Fibroblast of villous mesenchyme (primary cell): Measurements from ENCODE around the gene GALNS. TPM values are rescaled to one million over a fixed set of nuclear protein-coding genes. Genes with fewer than 3 reads are reported as not detected.

Source experiments
- DNase-seq: peaks from one replicate; pipeline ENCODE4 v3.0.0-alpha.2; 2010; ENCODE audit warnings: low read depth
- H3K4me3 ChIP-seq: 2 replicates; pipeline ENCODE4 v1.5.1; 2011; ENCODE audit warnings: low read depth, mild to moderate bottlenecking, low read length
- CTCF ChIP-seq: IDR thresholded peaks from 2 replicates; pipeline ENCODE4 v1.5.1; 2012; ENCODE audit warnings: low read depth, mild to moderate bottlenecking, low read length; ENCODE audit not compliant: insufficient read depth
- total RNA-seq: library from RNA; depleted of rRNA; stranded (reverse); fragments of >200 nt; gene quantifications from 2 replicates; pipeline ENCODE4 v1.2.3, GENCODE V29; 2012

GALNS gene
- total RNA-seq, 1 donor = 26.3 TPM

- no peak for DNase-seq
- no peak for TF ChIP-seq CTCF
- no peak overlapping the region for H3K4me3 ChIP-seq
Observed at GRCh38 chr16:88883117-88883895, 26.6 kb upstream of the GALNS start.

- TF ChIP-seq CTCF = no peak
- no peak overlapping the region for H3K4me3 ChIP-seq
- no peak for DNase-seq
Observed at GRCh38 chr16:88882358-88883030, 25.7 kb upstream of the GALNS start.

GRCh38 chr16:88881675-88882357 is 25.1 kb upstream of the GALNS start:
- H3K4me3 ChIP-seq = no peak overlapping the region
- no peak for DNase-seq
- no peak for TF ChIP-seq CTCF

- no peak for TF ChIP-seq CTCF
- DNase-seq = no peak
- H3K4me3 ChIP-seq = no peak overlapping the region
Observed at GRCh38 chr16:88881007-88881615, 24.4 kb upstream of the GALNS start.

- H3K4me3 ChIP-seq = no peak overlapping the region
- TF ChIP-seq CTCF = no peak
- DNase-seq = no peak
Observed at GRCh38 chr16:88880226-88881006, 23.7 kb upstream of the GALNS start.

GRCh38 chr16:88879788-88880055 is 23.0 kb upstream of the GALNS start:
- H3K4me3 ChIP-seq = no peak overlapping the region
- TF ChIP-seq CTCF = no peak
- DNase-seq = no peak
